ENCODE measurements around the gene FAM111B.

DNA sequence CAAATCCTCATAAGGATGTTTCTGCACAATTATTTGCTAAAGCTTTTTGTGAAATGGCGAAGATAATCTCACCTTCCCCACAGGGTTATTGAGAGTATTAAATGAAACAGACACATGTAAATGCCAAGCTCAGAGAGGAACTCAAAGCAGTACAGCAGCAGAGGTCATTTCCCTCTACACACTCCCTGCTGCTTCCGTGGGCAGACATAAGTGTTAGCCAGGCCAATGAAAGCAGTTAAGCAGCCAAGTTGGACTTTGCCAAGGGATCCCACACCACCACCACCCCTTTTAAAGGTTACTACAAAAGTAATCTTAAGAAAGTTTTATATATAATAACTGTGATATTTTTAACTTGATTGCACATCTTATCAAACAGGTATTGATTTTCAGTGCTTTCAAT is 31.6 kb downstream of the FAM111B start:
- TF ChIP-seq FOXM1 (IDR thresholded peaks at IDR 0.05; ENCODE audit: borderline replicate concordance) (no peak), TARDBP (IDR thresholded peaks at IDR 0.05) (no peak), SP1 (IDR thresholded peaks at IDR 0.05) (no peak), FOXA1 (IDR thresholded peaks at IDR 0.05) (no peak), ARNT (IDR thresholded peaks at IDR 0.05) (no peak), L3MBTL2 (conservative IDR thresholded peaks at IDR 0.05) (no peak), SUZ12 (IDR thresholded peaks at IDR 0.05) (no peak), NFRKB (IDR thresholded peaks at IDR 0.05) (no peak), BHLHE40 (IDR thresholded peaks at IDR 0.05; ENCODE audit: borderline replicate concordance) (no peak)
